Uterus (tissue), 2 donors: ENCODE results near the gene GAS7.

Source experiments
- POLR2A ChIP-seq, 2 donors: fragments of 450-650 bp; IDR thresholded peaks; one replicate each; pipeline ENCODE4 v1.6.1; 2016; ENCODE audit warnings: antibody characterized with exemption in 2 of 2, mild to moderate bottlenecking in 1 of 2, moderate library complexity in 1 of 2
- TF ChIP-seq, protein P1 (sequence below), 4 experiments: fragments of 200-600 bp in 2 of 4; fragments of 450-650 bp in 2 of 4; sonication (generic) in 2 of 4; IDR thresholded peaks; one replicate each; pipeline ENCODE4 v1.5.1; 2016 to 2019; ENCODE audit warnings: antibody characterized with exemption in 4 of 4, mild to moderate bottlenecking in 2 of 4, moderate library complexity in 1 of 4

DNA sequence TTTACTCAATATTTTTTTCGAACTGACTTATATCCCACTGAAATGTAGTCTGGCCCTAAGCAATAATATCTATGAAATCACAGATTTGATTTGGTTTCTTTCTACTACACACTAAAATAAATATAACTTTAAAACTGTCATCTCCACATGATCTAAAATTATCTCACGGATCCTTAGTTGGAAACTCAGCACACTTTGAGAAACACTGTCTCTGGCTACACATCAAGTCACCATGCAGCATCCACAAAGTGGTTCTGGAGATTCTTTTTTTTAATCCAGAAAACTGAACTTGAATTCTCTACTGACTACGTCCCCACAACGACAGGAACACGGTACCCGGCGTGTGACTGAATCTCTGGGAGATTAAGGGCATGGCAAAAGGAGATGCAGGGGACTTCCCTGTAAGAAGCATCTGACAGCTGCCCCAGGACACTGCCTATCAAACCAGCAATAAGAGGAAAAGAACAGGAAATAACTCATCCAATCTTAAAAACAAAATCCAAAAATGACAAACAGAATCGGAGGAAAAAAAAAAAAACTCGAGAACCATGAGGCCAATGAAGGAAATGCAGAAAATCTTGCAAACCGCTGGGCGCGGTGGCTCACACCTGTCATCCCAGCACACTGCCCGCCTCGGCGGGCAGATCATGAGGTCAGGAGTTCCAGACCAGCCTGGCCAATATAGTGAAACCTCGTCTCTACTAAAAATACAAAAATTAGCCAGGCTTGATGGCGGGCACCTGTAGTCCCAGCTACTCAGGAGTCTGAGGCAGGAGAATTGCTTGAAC, 152.3 kb downstream of the GAS7 start:
- no peak for TF ChIP-seq POLR2A (IDR thresholded peaks at IDR 0.05)
- TF ChIP-seq, protein P1, sequence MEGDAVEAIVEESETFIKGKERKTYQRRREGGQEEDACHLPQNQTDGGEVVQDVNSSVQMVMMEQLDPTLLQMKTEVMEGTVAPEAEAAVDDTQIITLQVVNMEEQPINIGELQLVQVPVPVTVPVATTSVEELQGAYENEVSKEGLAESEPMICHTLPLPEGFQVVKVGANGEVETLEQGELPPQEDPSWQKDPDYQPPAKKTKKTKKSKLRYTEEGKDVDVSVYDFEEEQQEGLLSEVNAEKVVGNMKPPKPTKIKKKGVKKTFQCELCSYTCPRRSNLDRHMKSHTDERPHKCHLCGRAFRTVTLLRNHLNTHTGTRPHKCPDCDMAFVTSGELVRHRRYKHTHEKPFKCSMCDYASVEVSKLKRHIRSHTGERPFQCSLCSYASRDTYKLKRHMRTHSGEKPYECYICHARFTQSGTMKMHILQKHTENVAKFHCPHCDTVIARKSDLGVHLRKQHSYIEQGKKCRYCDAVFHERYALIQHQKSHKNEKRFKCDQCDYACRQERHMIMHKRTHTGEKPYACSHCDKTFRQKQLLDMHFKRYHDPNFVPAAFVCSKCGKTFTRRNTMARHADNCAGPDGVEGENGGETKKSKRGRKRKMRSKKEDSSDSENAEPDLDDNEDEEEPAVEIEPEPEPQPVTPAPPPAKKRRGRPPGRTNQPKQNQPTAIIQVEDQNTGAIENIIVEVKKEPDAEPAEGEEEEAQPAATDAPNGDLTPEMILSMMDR (IDR thresholded peaks at IDR 0.05), result no peak
